RKO (cell line): ENCODE measurements around the gene ZCWPW1.
"Not testable (repeated sequence)": the region's sequence is repeated elsewhere in the genome, so short reads cannot be mapped to it uniquely, and the experiment has no call there.

ENCODE experiments used
- DNase-seq: peaks from one replicate; pipeline ENCODE4 v3.0.0-alpha.2; 2016; ENCODE audit warnings: low spot score

The ZCWPW1 gene

GRCh38 chr7:100353685-100354330, 74.7 kb downstream of the ZCWPW1 start:
- DNase-seq = no peak

- DNase-seq = no peak
These were observed 75.4 kb downstream of the ZCWPW1 start for GRCh38 chr7:100352984-100353684.

GRCh38 chr7:100352230-100352781, 76.2 kb downstream of the ZCWPW1 start:
- DNase-seq = not testable (repeated sequence)

- no peak for DNase-seq
These were observed 76.8 kb downstream of the ZCWPW1 start for GRCh38 chr7:100351657-100352058.
